B cell (primary cell): Measurements from ENCODE around the gene HPDL. TPM values are rescaled to one million over a fixed set of nuclear protein-coding genes. Genes with fewer than 3 reads are reported as not detected.

Experiments
- ATAC-seq: fragments of 200-7000 bp; cut with Tn5 transposase; one replicate; pipeline ENCODE4 v1.10.0; 2021; ENCODE audit warnings: low read depth, mild to moderate bottlenecking, moderate number of reproducible peaks, moderate library complexity
- CTCF ChIA-PET: fragments of 350-600 bp; sonication (Branson Sonifier 250); formaldehyde crosslinking; loops from one replicate; lab custom pipeline; 2021; ENCODE audit warnings: antibody characterized with exemption, inconsistent platforms; lab: Charles Lee
- POLR2A ChIA-PET: fragments of 350-600 bp; sonication (Branson Sonifier 250); formaldehyde crosslinking; loops from one replicate; lab custom pipeline; 2021; ENCODE audit warnings: antibody characterized with exemption; lab: Charles Lee
- DNase-seq: peaks from one replicate; pipeline ENCODE4 v3.0.0; 2013
- H2AFZ ChIP-seq: 2 replicates; pipeline ENCODE4 v1.6.1; 2012; ENCODE audit warnings: mild to moderate bottlenecking, low read depth, low read length; ENCODE audit not compliant: insufficient read depth, poor library complexity, severe bottlenecking
- H3K27ac ChIP-seq, 2 donors: 1 replicate in 1 of 2; 2 replicates in 1 of 2; pipeline ENCODE4 v1.5.1; 2012 to 2013; ENCODE audit warnings: low read length in 2 of 2, mild to moderate bottlenecking in 2 of 2, moderate library complexity in 1 of 2
- H3K27me3 ChIP-seq, 4 experiments: fragments of 200-600 bp in 1 of 4; sonication (generic) in 1 of 4; replicated peaks in 1 of 4; 1 replicate in 2 of 4; 2 replicates in 2 of 4; pipeline versions ENCODE4 v1.6.1 to v1.7.0; 2013 to 2016; ENCODE audit warnings: low read length in 3 of 4, mild to moderate bottlenecking in 2 of 4, mixed read lengths in 1 of 4, moderate library complexity in 1 of 4; ENCODE audit not compliant: insufficient read depth in 4 of 4, control insufficient read depth in 3 of 4; ENCODE audit errors: control extremely low read depth in 1 of 4
- H3K36me3 ChIP-seq, 2 experiments: replicated peaks in 1 of 2; 1 replicate in 1 of 2; 2 replicates in 1 of 2; pipeline versions ENCODE4 v1.6.1 to v1.7.1; 2013; ENCODE audit warnings: low read length in 1 of 2; ENCODE audit not compliant: insufficient read depth in 2 of 2, control insufficient read depth in 1 of 2; ENCODE audit errors: control extremely low read depth in 1 of 2, extremely low read depth in 1 of 2
- H3K4me1 ChIP-seq, 2 donors: fragments of 200-600 bp in 1 of 2; sonication (generic) in 1 of 2; 1 replicate in 1 of 2; 2 replicates in 1 of 2; pipeline versions ENCODE4 v1.5.1 to v1.6.1; 2013 to 2017; ENCODE audit warnings: low read length in 2 of 2; ENCODE audit not compliant: control insufficient read depth in 2 of 2, insufficient read depth in 2 of 2
- H3K4me2 ChIP-seq: replicated peaks from 2 replicates; pipeline ENCODE3; 2012; ENCODE audit warnings: mild to moderate bottlenecking, low read depth, low read length; ENCODE audit not compliant: poor library complexity, severe bottlenecking
- H3K4me3 ChIP-seq, 5 experiments: fragments of 200-600 bp in 1 of 5; sonication (generic) in 1 of 5; 1 replicate in 3 of 5; 2 replicates in 2 of 5; pipeline versions ENCODE4 v1.5.1 to v1.7.0; 2011 to 2016; ENCODE audit warnings: low read length in 4 of 5, mild to moderate bottlenecking in 4 of 5, low read depth in 2 of 5, control low read depth in 1 of 5, moderate library complexity in 1 of 5; ENCODE audit not compliant: insufficient read depth in 1 of 5; ENCODE audit errors: control extremely low read depth in 1 of 5, extremely low read depth in 1 of 5
- H3K79me2 ChIP-seq: fragments of 200-600 bp; sonication (generic); one replicate; pipeline ENCODE4 v1.6.0; 2016; ENCODE audit warnings: low read length; ENCODE audit not compliant: control insufficient read depth, insufficient read depth
- H3K9ac ChIP-seq: fragments of 200-600 bp; sonication (generic); 2 replicates; pipeline ENCODE4 v1.6.1; 2017; ENCODE audit warnings: mild to moderate bottlenecking, low read length, moderate library complexity
- H3K9me3 ChIP-seq, 3 donors: one replicate each; pipeline versions ENCODE4 v1.6.1 to v1.7.1; 2013; ENCODE audit warnings: low read length in 2 of 3; ENCODE audit not compliant: control insufficient read depth in 2 of 3, insufficient read depth in 1 of 3; ENCODE audit errors: control extremely low read depth in 1 of 3
- H4K20me1 ChIP-seq: 2 replicates; pipeline ENCODE4 v1.6.0; 2012; ENCODE audit warnings: mild to moderate bottlenecking, low read length; ENCODE audit not compliant: insufficient read depth, control insufficient read depth, poor library complexity, severe bottlenecking
- H3K27ac Mint-ChIP-seq: one replicate; pipeline ENCODE4 v1.8.0; 2021; ENCODE audit warnings: mixed read lengths
- H3K27me3 Mint-ChIP-seq: one replicate; pipeline ENCODE4 v1.8.0; 2021; ENCODE audit warnings: mixed read lengths
- H3K4me1 Mint-ChIP-seq: one replicate; pipeline ENCODE4 v1.8.0; 2021; ENCODE audit warnings: mixed read lengths
- H3K4me3 Mint-ChIP-seq: one replicate; pipeline ENCODE4 v1.8.0; 2021; ENCODE audit warnings: mixed read lengths
- H3K9me3 Mint-ChIP-seq: one replicate; pipeline ENCODE4 v1.8.0; 2022; ENCODE audit warnings: mixed read lengths; ENCODE audit not compliant: insufficient read depth
- EZH2 ChIP-seq: IDR thresholded peaks from 2 replicates; pipeline ENCODE4 v1.6.1; 2012; ENCODE audit warnings: borderline replicate concordance, low read depth, mild to moderate bottlenecking, moderate library complexity, low read length; ENCODE audit not compliant: insufficient read depth, poor library complexity, severe bottlenecking
- WGBS: methylation state at CpG from one replicate; pipeline ENCODE4 v1.1.5; 2013; ENCODE audit warnings: missing lambda C conversion rate; ENCODE audit not compliant: insufficient coverage; 5-methylcytosine and 5-hydroxymethylcytosine counted together
- intact Hi-C: fragments of 100-400 bp; cut with micrococcal nuclease; formaldehyde crosslinking; loops from one replicate; pipeline ENCODE4 v1.10.0; 2022
- polyA plus RNA-seq: library from polyadenylated mRNA; depleted of rRNA; stranded (reverse); fragments of >200 nt; gene quantifications from 2 replicates; pipeline ENCODE4 v1.2.3, GENCODE V29; 2012
- total RNA-seq, 2 donors: library from RNA; stranded (reverse); fragments of 120-200 nt in 1 of 2; gene quantifications; 1 replicate in 1 of 2; 2 replicates in 1 of 2; pipeline versions ENCODE4 v1.2.3 to v1.2.4, GENCODE V29; 2013 to 2022
- TF ChIP-seq, protein P1 (sequence below): fragments of 200-600 bp; IDR thresholded peaks from one replicate; pipeline ENCODE4 v1.8.0; 2022; ENCODE audit warnings: antibody characterized with exemption, mild to moderate bottlenecking

Gene HPDL
- total and polyA plus RNA-seq, 2 donors (not counting 1 experiment from before 2014, with no cell fraction given) = 0.67 to 0.79 TPM

DNA sequence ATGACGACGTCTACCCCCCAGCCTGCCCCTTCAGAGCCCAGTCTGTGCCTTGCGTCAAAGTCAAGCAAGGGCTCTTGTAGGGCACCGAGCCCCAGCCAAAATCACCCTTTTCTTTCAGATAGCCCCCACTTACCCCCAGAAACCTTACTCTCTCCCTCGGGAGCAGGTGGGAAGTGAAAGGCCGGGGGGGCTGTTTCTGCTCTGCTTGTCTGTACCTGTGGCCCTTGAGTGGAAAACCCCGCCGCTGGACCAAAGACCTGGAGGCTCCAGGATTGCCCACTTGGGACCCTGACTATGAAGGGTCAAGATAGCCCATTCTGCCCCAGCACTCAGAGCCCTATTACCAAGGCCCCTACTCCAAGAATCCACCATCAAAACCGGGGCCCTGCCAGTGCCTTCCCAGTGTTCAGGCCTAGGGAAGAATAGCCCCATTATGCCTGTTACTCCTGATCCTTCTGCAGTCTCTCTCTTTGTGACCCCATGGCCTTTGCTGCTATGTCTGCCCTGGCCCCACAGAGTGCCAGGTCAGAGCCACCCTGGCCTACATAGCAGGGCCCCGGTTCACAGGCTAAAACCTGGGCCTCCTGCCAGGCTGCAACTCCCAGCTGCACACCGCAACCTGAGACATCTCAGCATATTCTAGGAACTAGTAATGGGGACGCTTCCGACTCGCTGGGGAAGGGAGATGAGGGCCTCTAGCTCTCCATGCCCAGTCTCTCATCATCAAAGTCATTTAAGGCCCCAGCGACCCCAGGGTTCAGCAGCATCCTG, 22.2 kb upstream of the HPDL start:
- H3K27ac ChIP-seq = peak overlapping the region; percentile 85 to 97
- peak overlapping the region; percentile 47 to 87 (median 82) for H3K4me3 ChIP-seq
- intact Hi-C loops = loop anchor here (1.0 kb wide), 1 partner anchor 22 kb away; the partner anchor contains the start of gene HPDL
- H3K4me1 ChIP-seq = peaks cover 19 to 27% of the 10 kb centered on the region in 2 donors
- Mint-ChIP-seq H3K4me1 (peaks cover 34% of the 10 kb centered on the region), H3K27ac (peak overlapping the region; percentile 95), H3K27me3 (no peaks in the 10 kb centered on the region), H3K4me3 (peak overlapping the region; percentile 94), H3K9me3 (no peaks in the 10 kb centered on the region)
- 36% methylated on average over 9 of the region's 15 CpGs for WGBS
- no peaks in the 10 kb centered on the region for H4K20me1 ChIP-seq
- H3K9me3 ChIP-seq = no peaks in the 10 kb centered on the region
- no peaks in the 10 kb centered on the region for H3K36me3 ChIP-seq
- H3K4me2 ChIP-seq = peak overlapping the region; percentile 91
- CTCF ChIA-PET = interaction anchor here (0.7 to 5.0 kb wide), 8 partner anchors 10 to 483 kb away, joined by 3 to 32 read pairs (median 13); partner anchors contain the start of genes HECTD3, MUTYH, TESK2 and TOE1
- DNase-seq (peak; percentile 36), ATAC-seq (no peak)
- POLR2A ChIA-PET = interaction anchor here (0.5 to 4.9 kb wide), 10 partner anchors 22 to 1359 kb away, joined by 3 to 76 read pairs (median 7); partner anchors contain the start of genes ARMH1, BTBD19, HECTD3 and HPDL
- H3K79me2 ChIP-seq = no peaks in the 10 kb centered on the region
- peak overlapping the region; percentile 81 for H3K9ac ChIP-seq
- H2AFZ ChIP-seq = peak overlapping the region; percentile 96
- H3K27me3 ChIP-seq = no peaks in the 10 kb centered on the region
- no peak for TF ChIP-seq EZH2
- TF ChIP-seq, protein P1, sequence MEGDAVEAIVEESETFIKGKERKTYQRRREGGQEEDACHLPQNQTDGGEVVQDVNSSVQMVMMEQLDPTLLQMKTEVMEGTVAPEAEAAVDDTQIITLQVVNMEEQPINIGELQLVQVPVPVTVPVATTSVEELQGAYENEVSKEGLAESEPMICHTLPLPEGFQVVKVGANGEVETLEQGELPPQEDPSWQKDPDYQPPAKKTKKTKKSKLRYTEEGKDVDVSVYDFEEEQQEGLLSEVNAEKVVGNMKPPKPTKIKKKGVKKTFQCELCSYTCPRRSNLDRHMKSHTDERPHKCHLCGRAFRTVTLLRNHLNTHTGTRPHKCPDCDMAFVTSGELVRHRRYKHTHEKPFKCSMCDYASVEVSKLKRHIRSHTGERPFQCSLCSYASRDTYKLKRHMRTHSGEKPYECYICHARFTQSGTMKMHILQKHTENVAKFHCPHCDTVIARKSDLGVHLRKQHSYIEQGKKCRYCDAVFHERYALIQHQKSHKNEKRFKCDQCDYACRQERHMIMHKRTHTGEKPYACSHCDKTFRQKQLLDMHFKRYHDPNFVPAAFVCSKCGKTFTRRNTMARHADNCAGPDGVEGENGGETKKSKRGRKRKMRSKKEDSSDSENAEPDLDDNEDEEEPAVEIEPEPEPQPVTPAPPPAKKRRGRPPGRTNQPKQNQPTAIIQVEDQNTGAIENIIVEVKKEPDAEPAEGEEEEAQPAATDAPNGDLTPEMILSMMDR = no peak

GRCh38 chr1:45305231-45305630, 21.5 kb upstream of the HPDL start:
- DNase-seq = peak; percentile 17
- peak overlapping the region; percentile 94 for H3K4me3 Mint-ChIP-seq
- H3K4me1 ChIP-seq = peaks cover 19 to 27% of the 10 kb centered on the region in 2 donors
- no peaks in the 10 kb centered on the region for H3K36me3 ChIP-seq
- POLR2A ChIA-PET = interaction anchor here (1.0 to 4.9 kb wide), 3 partner anchors 22 to 186 kb away, joined by 4 to 76 read pairs (median 9); partner anchors contain the start of genes HPDL, MUTYH, TESK2 and TOE1
- no peak overlapping the region for H3K4me2 ChIP-seq
- 97% methylated on average over 10 of the region's 10 CpGs for WGBS
- H3K9me3 ChIP-seq = no peaks in the 10 kb centered on the region
- H3K9ac ChIP-seq = no peak overlapping the region
- no peaks in the 10 kb centered on the region for H3K27me3 ChIP-seq
- no peaks in the 10 kb centered on the region for H4K20me1 ChIP-seq
- peak overlapping the region in 1 of 2 donors; percentile 97 for H3K27ac ChIP-seq
- no peak for ATAC-seq
- peak overlapping the region; percentile 95 for H3K27ac Mint-ChIP-seq
- TF ChIP-seq, protein P1 = no peak
- no peak for TF ChIP-seq EZH2
- CTCF ChIA-PET = interaction anchor here (0.7 to 5.0 kb wide), 6 partner anchors 9 to 293 kb away, joined by 3 to 32 read pairs (median 12); partner anchors contain the start of genes HECTD3, MUTYH, TESK2 and TOE1
- no peaks in the 10 kb centered on the region for H3K79me2 ChIP-seq
- peaks cover 34% of the 10 kb centered on the region for H3K4me1 Mint-ChIP-seq
- H3K9me3 Mint-ChIP-seq = no peaks in the 10 kb centered on the region
- intact Hi-C loops = no loop called here
- H3K27me3 Mint-ChIP-seq = no peaks in the 10 kb centered on the region
- no peak overlapping the region for H3K4me3 ChIP-seq
- H2AFZ ChIP-seq = no peak overlapping the region
